GM23248 (cell line): ENCODE measurements around the gene LRRC49.

Experiments
- EZH2 ChIP-seq: fragments of 200-600 bp; sonication (generic); IDR thresholded peaks from 2 replicates; pipeline ENCODE4 v1.6.1; 2018; ENCODE audit warnings: antibody characterized with exemption, mild to moderate bottlenecking; ENCODE audit not compliant: insufficient read depth, poor library complexity, severe bottlenecking
- EZH2phosphoT487 ChIP-seq: fragments of 200-600 bp; sonication (generic); IDR thresholded peaks from 2 replicates; pipeline ENCODE4 v1.6.1; 2018; ENCODE audit warnings: antibody characterized with exemption, moderate library complexity, mild to moderate bottlenecking, low read depth; ENCODE audit not compliant: insufficient read depth

DNA sequence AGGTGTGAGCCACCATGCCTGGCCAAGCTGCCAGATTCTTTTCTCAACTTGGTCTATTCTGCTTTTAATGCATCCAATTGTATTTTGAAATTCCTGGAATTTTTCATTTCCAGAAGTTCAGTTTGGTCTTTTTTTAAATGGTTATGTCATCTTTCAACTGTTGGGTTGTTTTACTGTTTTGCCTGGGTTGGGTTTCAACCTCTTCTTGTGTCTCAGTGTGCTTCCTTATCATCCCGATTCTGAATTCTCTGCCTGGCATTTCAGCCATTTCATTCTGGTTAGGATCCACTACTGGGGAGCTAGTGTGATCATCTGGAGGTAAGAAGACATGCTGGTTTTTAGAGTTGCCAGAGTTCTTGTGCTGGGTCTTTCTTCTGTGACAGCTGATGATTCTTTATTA is 61.5 kb downstream of the LRRC49 start:
- no peak for TF ChIP-seq EZH2phosphoT487
- TF ChIP-seq EZH2 = no peak
